Activated CD4-positive, alpha-beta T cell treated with anti-CD3 and anti-CD28 coated beads for 4 hours (primary cell): ENCODE results near the gene PAPOLG.
"Not testable (repeated sequence)": the region's sequence is repeated elsewhere in the genome, so short reads cannot be mapped to it uniquely, and the experiment has no call there.

Experiments
- DNase-seq, 2 donors: peaks; one replicate each; pipeline ENCODE4 v3.0.0-alpha.2; 2020

The PAPOLG gene

DNA sequence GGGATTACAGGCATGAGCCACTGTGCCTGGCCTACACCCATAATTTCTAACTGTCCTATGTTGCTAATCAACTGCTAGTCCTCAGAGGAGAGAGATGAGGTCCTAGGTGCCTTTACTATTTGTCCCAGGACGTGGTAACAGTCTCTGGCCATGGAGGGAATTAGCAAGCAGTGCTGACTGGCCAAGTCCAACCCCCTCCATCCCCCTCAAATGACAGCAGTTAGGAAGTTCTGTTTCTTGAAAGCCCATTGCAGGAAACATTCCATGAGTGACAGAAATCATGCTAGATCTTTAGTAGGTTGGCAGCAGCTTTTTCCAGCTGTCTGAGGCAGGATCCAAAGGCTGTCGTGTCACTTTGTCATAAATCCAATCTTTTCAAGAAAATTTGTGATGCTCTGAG is 69.6 kb downstream of the PAPOLG start:
- DNase-seq, result no peak

DNA sequence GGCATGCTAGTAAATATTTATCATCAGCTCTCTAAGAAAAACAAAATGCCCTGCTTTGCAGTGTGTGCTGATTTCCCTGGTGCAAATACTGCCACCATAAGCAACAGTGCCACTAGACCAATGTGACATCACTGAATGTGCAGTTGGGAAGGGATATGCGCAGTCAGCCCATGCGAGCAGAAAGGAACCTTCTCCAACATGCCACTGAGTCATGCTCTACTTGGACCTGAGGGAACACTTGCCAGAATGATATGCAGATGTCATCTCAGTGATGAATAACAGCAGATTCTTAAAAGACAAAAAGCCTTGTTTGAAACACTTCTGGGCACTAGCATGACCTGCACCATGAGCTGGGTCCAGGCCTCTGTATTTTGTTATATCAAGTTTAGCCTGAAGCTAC is 70.0 kb downstream of the PAPOLG start:
- no peak for DNase-seq

DNA sequence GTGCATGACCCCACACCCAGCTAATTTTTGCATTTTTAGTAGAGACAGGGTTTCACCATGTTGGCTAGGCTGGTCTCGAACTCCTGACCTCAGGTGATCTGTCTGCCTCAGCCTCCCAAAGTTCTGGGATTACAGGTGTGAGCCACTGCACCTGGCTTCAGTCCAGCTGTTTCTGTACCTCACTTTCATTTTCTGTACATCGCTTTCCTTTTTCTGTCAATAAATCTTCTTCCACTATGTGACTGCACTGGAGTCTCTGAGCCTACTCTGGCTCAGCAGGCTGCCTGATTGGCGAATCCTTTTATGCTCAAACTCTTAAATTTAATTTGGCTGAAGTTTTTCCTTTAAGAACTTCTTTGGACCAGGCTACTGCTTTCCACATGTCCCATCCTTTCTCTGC is 70.8 kb downstream of the PAPOLG start:
- DNase-seq, result not testable (repeated sequence)

DNA sequence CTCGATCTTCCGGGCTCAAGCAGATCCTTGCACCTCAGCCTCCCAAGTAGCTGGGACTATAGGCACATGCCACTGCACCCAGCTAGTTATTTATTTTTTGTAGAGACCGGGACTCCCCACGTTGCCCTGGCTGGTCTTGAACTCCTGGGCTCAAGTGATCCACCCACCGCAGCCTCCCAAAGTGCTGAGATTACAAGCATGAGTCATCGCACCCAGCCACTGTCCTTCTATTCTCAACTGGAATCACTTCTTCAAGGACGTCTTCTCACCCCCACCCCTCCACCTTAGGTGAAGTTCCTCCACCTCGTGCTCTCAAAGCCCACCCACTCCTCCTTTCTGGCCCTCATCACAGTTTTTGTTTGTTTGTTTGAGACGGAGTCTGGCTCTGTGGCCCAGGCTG is 71.3 kb downstream of the PAPOLG start:
- no peak for DNase-seq

DNA sequence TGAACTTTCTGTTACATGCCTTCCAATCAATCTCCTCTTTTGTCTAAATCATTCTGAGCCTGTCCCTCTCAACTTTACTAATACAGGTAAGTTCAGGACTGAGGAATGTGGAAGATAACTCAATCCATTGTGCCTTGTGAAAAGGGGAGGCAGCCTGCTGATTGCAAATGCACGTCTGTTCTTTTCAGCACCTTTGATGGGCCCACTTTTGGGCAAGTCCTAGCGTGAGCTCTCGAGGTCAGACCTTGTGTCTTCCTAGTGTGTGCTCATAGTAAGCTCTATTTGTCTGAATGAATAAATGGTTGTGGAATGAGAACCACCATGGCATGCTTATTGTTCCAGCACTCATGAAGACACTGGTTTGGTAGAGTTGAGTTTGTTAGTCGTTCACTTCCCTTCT is 74.9 kb downstream of the PAPOLG start:
- DNase-seq, result no peak

DNA sequence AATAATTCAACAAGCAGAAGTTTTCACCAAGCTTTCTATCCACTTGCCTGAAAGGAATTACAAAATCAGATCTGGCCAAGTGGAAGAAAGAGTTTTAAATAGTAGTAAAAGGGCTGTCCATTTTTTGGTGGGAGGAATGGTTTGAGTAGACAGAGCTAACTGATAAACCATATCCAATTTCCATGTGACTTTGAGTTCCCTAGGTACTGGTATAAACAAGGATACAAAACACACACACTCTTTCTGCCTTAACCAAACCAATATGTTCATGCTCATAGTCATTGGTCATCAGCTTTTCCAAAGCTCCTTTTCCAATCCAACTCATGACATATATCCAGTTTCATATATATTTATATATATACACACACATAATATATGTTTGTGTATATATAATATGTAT is 75.9 kb downstream of the PAPOLG start:
- no peak for DNase-seq

DNA sequence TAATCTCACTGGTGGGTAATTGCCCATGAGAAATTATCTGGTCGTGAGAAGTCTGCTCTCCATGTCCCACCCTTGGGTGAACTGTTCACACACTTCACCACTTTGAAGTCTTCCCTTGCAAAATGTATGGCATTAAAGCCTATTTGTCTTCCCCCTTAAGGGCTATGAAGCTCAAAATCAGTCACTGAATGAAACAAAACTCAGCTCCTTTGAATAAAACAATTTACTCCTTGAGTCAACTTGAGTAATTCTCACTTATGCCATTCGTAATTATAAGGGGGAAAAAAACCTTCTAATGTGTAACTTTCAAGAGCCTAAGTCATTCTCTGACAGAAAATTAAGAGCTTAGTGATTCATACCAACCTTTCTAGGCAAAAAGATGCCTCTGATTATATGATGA is 76.6 kb downstream of the PAPOLG start:
- DNase-seq, result no peak

DNA sequence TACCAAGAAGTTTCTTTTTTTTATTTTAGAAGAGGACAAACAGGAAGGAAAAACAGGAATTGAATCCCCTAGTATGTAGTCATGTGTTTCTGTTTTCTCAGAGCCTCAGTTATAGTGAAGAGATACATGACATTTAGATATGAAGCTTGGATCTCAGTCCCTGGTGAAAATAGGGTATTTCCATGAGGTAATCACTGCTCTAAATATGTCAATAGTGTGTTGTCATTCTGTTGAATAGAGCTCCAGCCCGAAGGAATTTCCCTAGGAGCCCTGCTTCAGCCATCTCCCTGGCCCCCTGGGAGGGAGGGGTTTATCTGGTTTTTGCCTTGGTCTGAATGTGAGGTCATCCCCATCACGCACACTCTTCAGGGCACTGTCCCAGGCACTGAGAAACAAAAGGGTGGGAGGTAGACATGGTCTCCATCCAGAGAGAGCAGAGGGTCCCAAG is 78.2 kb downstream of the PAPOLG start:
- no peak for DNase-seq

DNA sequence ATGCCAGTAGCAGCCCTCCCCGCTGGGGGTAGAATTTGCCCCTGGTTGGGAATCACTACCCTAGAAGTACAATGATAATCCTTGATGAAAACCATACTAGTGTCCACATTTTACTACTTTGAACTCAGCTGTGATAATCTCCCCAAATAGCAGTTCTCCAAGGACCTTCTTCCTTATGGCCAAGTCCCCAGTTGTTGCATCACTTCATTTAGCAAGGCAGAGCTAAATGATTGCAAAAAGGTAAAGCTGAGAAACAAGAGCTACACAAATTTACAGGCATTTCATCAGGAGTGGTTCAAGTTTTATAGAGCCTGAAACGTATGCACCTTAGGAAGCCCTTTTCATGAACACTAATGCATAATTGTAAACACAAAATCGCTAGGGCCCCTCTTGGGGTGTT is 80.4 kb downstream of the PAPOLG start:
- no peak for DNase-seq

DNA sequence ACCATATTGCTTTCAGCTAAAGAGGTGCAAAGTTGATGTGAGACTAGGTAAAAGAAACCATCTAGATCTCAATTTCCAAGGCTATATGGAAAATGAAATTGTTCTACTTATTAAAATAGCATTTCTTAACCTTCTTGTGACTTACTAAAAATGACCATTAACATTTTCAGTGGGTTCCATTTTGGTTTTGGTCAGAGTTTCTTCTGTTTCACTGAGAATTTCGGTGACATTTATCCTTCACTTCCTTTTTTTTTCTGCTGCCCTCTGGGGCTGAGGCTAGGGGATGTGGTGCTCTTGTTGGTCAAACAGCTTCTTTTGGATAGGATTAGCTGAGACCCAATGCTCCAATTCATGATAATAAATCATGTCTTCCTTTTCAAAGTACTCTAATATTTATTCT is 81.1 kb downstream of the PAPOLG start:
- no peak for DNase-seq

DNA sequence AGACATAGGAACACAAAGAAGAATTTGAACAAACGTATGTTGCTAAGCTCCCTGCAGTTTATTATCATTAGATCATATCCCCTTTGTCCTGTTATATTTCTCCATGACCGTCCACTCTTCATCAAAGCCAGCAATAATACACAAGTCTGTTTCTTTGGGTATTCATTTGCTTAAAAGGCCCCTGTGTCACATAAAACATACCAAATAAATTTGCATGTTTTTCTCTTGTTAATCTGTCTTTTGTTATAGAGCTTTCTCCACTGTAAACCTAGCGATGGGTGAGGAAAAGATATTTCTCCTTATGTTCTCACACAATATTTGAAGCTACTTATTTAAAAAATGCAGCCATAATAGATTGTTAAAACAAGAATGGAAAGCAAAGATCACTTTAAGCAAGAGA is 82.4 kb downstream of the PAPOLG start:
- no peak for DNase-seq

DNA sequence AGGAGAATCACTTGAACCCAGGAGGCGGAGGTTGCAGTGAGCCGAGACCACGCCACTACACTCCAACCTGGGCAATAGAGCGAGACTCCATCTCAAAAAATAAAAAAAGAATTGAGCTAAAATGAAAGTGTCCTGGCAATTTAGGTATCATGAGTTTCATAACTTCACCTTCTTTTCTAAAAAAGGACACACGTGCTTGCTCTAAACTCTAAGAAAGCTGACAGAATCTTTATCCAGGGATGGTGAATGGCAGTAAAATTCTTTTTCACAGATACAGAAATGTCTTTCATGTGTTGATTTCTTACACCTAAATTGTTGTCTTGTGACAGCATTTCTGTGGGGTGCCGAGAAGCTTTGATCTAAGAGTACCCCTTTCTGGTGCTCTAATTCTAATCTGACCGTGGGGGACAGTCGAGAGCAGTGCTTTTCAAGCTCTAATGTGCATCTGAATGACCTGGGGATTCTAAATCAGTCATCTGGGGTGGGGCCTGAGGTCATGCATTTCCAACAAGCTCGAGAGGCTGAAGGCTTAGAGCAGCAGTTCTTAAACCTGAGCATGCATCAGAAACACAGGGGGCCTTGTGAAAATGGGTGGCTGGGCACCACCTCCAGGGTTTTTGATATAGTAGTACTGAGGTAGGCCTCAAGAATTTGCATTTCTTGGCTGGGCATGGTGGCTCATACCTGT is 83.2 kb downstream of the PAPOLG start:
- DNase-seq, result no peak

DNA sequence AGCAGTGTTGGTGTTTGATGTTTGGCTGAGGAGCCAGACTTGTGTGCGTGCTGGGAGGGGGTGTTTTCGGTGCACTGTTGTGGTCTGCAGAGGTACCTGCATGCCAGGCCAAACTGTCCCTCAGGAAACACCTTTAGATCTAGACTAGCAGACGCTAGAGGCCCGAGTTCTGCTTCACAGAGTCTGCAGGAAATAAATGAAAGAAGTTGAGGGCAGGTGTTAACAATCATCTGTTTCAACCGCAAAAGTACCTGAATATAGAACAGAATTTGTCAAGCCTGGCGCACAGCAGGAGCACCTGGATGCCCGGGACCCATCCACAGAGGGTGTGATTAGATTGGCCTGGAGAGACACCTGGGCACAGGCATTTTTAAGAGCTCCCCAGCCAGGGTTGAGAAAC is 84.8 kb downstream of the PAPOLG start:
- no peak for DNase-seq

DNA sequence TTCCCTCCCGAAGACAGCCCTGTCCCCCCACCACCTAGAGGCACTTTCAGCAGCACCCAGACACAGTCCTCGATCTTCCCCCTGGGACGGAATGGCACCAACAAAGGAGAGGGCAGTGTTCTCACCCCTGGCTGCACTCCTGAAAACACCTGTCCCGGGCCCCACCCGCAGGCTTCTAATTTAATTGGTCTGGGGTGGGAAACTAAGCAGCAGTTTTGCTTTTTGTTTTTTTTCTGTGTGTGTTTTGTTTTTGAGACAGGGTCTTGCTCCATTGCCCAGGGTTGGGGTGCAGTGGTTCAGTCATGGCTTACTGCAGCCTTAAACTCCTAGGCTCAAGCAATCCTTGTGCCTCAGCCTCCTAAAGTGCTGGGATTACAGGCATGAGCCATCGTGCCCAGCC is 86.9 kb downstream of the PAPOLG start:
- no peak for DNase-seq

DNA sequence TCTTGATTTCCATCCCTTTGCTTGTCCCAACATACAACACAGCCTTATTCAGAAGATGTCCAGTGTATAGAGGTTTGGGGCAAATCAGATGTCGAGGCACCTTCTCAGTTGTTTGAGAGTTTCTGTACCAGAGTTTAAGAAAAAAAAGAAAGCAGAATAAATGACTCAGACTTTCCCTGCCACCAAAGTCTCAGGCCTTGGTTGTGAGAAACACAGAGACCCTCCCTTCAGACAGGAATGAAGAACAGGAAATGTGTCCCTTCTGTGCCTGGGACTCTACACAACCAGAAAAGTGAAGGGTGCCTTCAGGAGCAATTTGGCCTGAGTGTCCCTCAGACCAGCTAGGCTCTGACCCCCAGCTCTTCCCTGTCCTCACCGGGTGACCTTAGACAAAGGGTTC is 88.0 kb downstream of the PAPOLG start:
- DNase-seq, result no peak

DNA sequence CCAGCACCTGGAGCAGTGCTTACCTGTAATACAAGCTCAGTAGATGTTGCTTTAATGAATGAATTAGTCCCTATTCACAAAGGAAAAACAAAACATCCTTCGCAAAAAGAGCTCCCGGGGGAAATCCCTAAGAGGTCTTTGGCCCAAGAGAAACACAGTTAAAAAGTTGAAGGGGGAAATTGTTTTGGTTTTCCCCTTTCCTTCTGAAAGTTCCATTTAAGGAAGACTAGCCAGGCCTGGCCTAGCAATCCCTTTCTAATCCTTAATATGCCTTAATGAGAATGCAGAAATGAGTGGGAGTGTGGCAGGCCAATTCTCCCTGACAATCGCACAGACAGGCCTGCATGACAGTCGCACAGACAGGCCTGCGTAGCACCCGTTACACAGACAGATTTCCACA is 91.8 kb downstream of the PAPOLG start:
- no peak for DNase-seq
